Pancreas (tissue), 10 donors: ENCODE results near the gene FGD5. TPM values are rescaled to one million over a fixed set of nuclear protein-coding genes. Genes with fewer than 3 reads are reported as not detected.

Source experiments
- ATAC-seq, 4 donors: fragments of 200-7000 bp; cut with Tn5 transposase; one replicate each; pipeline versions ENCODE4 v1.8.0 to v1.9.1; 2020; ENCODE audit warnings: mild to moderate bottlenecking in 4 of 4, moderate library complexity in 4 of 4
- DNase-seq, 6 donors: peaks; one replicate each; pipeline ENCODE4 v3.0.0-alpha.2; 2020
- FAIRE-seq: peaks from 2 replicates; lab custom pipeline; 2012; peaks lifted over from hg19 to GRCh38; lab: Jason Lieb, UNC
- H3K27ac ChIP-seq, 4 donors: fragments of 200-600 bp; sonication (generic); 1 replicate in 3 of 4; 2 replicates in 1 of 4; pipeline versions ENCODE4 v1.5.0 to v1.8.0; 2020
- H3K27me3 ChIP-seq, 4 donors: fragments of 200-600 bp; one replicate each; pipeline ENCODE4 v1.8.0; 2021
- H3K36me3 ChIP-seq, 3 donors: fragments of 200-600 bp; sonication (generic) in 1 of 3; one replicate each; pipeline versions ENCODE4 v1.5.0 to v1.8.0; 2020 to 2021
- H3K4me1 ChIP-seq, 3 donors: fragments of 200-600 bp; one replicate each; pipeline ENCODE4 v1.8.0; 2021
- H3K4me3 ChIP-seq, 4 donors: fragments of 200-600 bp; sonication (generic) in 2 of 4; one replicate each; pipeline versions ENCODE4 v1.5.0 to v1.8.0; 2020 to 2021
- H3K9me3 ChIP-seq, 4 donors: fragments of 200-600 bp; one replicate each; pipeline ENCODE4 v1.8.0; 2021
- CTCF ChIP-seq, 4 donors: fragments of 200-600 bp; sonication (generic) in 3 of 4; IDR thresholded peaks; one replicate each; pipeline versions ENCODE4 v1.5.0 to v1.8.0; 2021; ENCODE audit warnings: antibody characterized with exemption in 4 of 4
- WGBS, 2 donors: extraction: QIAGEN DNeasy Blood & Tissue Kit; methylation state at CpG; one replicate each; pipeline ENCODE4 v1.1.7; 2013; 5-methylcytosine and 5-hydroxymethylcytosine counted together
- intact Hi-C, 3 donors: fragments of 100-400 bp; cut with DNase I; formaldehyde crosslinking; loops; one replicate each; pipeline versions ENCODE4 v1.11.1 to v1.14.2; 2022
- polyA plus RNA-seq, 2 donors: library from polyadenylated mRNA; stranded (reverse); fragments of 200-250 nt; gene quantifications; one replicate each; pipeline ENCODE4 v1.2.3, GENCODE V29; 2013
- total RNA-seq, 6 donors: library from RNA; stranded (reverse); fragmentation: NEBNext Ultra II Directional in 4 of 6; extraction: Animal tissue kit (Norgen Biotek cat#: 25700) in 4 of 6; gene quantifications; one replicate each; pipeline versions ENCODE4 v1.2.1 to v1.2.4, GENCODE V29; 2021 to 2023
- donor health status: healthy with polysubstance abuse.
- donor health status: DM: no; HTN: no; CAD: no; lungs with moderate emphysema.
- donor health status: DM: no; HTN: no; CAD: no.
- donor health status: control.
- donor health status: control.
- donor health status: Bipolar disorder and iron deficiency.
- donor health status: DM: yes; HTN: yes; CAD: no.
- donor health status: DM: no; HTN: no; CAD: no.
- donor health status: DM: no; HTN: no; CAD: no.
- donor health status: DM: yes; HTN: yes; CAD: no.

FGD5 gene
- total and polyA plus RNA-seq, 8 donors, result 2.2 to 7.1 (median 3.3) TPM

DNA sequence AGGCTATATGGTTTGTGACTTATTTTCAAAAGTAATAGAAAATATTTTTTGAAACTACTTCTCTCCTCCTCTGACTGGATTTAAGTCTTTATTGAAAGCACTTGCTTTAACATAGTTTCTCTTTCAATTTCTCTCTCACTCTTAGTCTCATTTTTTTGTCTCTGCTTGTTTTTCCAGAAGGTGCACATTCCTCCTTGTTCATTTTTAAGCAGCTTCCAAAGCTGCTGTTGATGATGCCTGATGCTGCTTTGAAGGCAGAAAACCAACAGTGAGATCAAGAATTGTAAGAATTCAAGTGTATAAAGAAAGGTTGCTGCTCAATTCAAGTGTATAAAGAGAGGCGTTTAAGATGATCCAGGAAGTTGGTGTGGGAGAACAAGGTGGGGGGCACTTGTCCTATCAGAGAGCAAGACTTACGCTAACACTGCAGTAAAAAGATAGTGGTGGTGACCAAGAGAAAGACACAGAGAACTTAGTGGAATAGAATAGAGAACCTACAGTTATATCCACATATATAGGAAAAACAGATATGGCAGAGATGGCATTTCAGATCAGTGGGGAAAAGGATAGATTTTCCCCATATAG, 140.7 kb downstream of the FGD5 start:
- no peak for TF ChIP-seq CTCF (IDR thresholded peaks at IDR 0.05)
- Histone ChIP-seq H3K9me3 (no peaks in the 10 kb centered on the region), H3K4me3 (no peak overlapping the region), H3K4me1 (peaks cover 0 to 12% (median 7%) of the 10 kb centered on the region in 3 donors), H3K27me3 (no peaks in the 10 kb centered on the region), H3K36me3 (no peaks in the 10 kb centered on the region), H3K27ac (no peak overlapping the region)
- intact Hi-C loops, result no loop called here
- FAIRE-seq, result no peak
- no peak for DNase-seq
- no peak for ATAC-seq
- WGBS, 2 donors, result 80 to 83% methylated on average over 2 of the region's 2 CpGs

DNA sequence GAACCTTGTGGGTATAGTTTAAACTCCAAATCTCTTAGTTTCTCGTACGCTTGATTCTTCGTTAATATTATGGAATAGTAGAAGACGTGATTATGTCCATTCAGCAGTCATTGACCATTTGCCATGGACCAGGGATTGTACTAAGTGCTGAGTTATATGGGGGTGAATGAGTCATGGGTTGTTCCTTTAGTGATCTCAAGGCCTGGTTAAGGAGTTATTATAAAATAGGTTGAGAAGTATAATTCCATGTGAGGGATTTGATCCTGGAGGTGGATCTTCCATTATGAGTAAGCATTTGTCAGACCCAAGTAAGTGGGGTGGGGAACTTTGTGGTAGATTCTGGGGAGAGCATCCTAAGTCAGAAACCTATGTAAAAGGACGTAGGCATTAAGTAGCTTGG, 144.0 kb downstream of the FGD5 start:
- DNase-seq (no peak), ATAC-seq (no peak), FAIRE-seq (no peak)
- no peak overlapping the region for H3K4me3 ChIP-seq
- WGBS, 2 donors, result 93 to 97% methylated on average over 5 of the region's 5 CpGs
- H3K9me3 ChIP-seq, result no peaks in the 10 kb centered on the region
- no peak for TF ChIP-seq CTCF (IDR thresholded peaks at IDR 0.05)
- H3K36me3 ChIP-seq, result no peaks in the 10 kb centered on the region
- peaks cover 0 to 7% (median 0%) of the 10 kb centered on the region in 3 donors for H3K4me1 ChIP-seq
- H3K27ac ChIP-seq, result no peak overlapping the region
- no peaks in the 10 kb centered on the region for H3K27me3 ChIP-seq
- intact Hi-C loops, result no loop called here

DNA sequence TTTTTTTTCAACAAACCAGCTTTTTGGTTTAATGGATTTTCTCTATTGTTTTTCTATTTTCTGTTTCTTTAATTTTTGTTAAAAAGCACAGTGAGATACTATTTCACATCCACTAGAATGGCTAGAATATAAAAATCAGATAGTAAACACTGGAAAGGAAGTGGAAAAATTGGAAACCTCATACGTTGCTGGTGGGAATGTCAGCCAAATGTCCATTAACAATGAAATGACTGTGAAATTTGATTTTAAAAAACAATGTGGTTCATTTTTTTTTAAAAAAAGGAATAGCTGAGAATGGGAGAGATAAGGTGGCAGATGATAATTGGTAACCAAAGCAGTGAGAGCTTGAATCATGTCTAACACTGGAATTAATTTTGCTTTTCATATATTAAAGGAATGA, 148.5 kb downstream of the FGD5 start:
- no peak for FAIRE-seq
- H3K4me3 ChIP-seq, result no peak overlapping the region
- no peaks in the 10 kb centered on the region for H3K9me3 ChIP-seq
- H3K4me1 ChIP-seq, result peaks cover 0 to 7% (median 0%) of the 10 kb centered on the region in 3 donors
- WGBS, 2 donors, result 67 to 68% methylated on average over 1 of the region's 1 CpG
- H3K27ac ChIP-seq, result no peak overlapping the region
- no peak for DNase-seq
- no peaks in the 10 kb centered on the region for H3K36me3 ChIP-seq
- H3K27me3 ChIP-seq, result no peaks in the 10 kb centered on the region
- no peak for TF ChIP-seq CTCF (IDR thresholded peaks at IDR 0.05)
- intact Hi-C loops, result no loop called here
- ATAC-seq, result no peak

DNA sequence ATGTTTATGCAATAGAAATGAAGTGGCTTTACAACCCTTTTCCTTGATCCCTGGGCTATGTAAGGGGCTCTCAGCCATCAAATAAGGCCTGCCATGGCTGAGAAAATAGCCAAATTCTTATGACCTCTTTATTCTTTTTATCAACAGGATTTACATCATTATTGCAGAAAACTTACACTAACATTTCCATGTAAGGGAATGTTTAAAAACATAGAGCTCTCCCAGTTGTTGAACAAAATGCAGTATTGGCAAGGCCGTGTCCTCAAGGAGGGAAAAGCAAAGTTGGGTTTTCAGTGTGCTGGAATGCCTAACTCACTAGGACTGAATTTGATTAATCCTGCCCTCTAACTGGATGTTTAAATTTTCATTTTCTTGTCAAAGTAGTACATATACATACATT, 150.9 kb downstream of the FGD5 start:
- Histone ChIP-seq H3K4me1 (no peaks in the 10 kb centered on the region), H3K27ac (no peak overlapping the region), H3K4me3 (no peak overlapping the region), H3K27me3 (no peaks in the 10 kb centered on the region), H3K9me3 (no peaks in the 10 kb centered on the region), H3K36me3 (no peaks in the 10 kb centered on the region)
- FAIRE-seq, result no peak
- no peak for DNase-seq
- WGBS, 2 donors, result 93 to 100% methylated on average over 1 of the region's 1 CpG
- no peak for ATAC-seq
- TF ChIP-seq CTCF (IDR thresholded peaks at IDR 0.05), result no peak
- intact Hi-C loops, result no loop called here

- Histone ChIP-seq H3K27me3 (no peaks in the 10 kb centered on the region), H3K36me3 (no peaks in the 10 kb centered on the region), H3K9me3 (no peaks in the 10 kb centered on the region), H3K27ac (no peak overlapping the region), H3K4me3 (no peak overlapping the region), H3K4me1 (no peaks in the 10 kb centered on the region)
- TF ChIP-seq CTCF (IDR thresholded peaks at IDR 0.05), result no peak
- FAIRE-seq (no peak), DNase-seq (no peak), ATAC-seq (no peak)
- 88 to 89% methylated on average over 1 of the region's 1 CpG for WGBS, 2 donors
- intact Hi-C loops, result no loop called here
Observed at GRCh38 chr3:14976317-14976716, 157.6 kb downstream of the FGD5 start.
